Kidney (tissue), 14 donors: Measurements from ENCODE around the gene MAP2K7. TPM values are rescaled to one million over a fixed set of nuclear protein-coding genes. Genes with fewer than 3 reads are reported as not detected.
A peak's percentile ranks its signal among the peaks of the same experiment; 100 is the strongest.

Source experiments
- DNase-seq, 5 donors: peaks; one replicate each; pipeline ENCODE4 v3.0.0-alpha.2; 2013 to 2020
- FAIRE-seq: peaks from 2 replicates; lab custom pipeline; 2012; peaks lifted over from hg19 to GRCh38; lab: Jason Lieb, UNC
- H3K27ac ChIP-seq, 2 donors: one replicate each; pipeline ENCODE4 v1.7.0; 2013; ENCODE audit warnings: low read depth in 2 of 2, low read length in 2 of 2, inconsistent platforms in 1 of 2
- H3K27me3 ChIP-seq: one replicate; pipeline ENCODE4 v1.7.1; 2013; ENCODE audit warnings: low read length, inconsistent platforms; ENCODE audit not compliant: control insufficient read depth, insufficient read depth
- H3K36me3 ChIP-seq, 3 donors: one replicate each; pipeline versions ENCODE4 v1.7.0 to v1.7.1; 2013; ENCODE audit warnings: low read length in 3 of 3, control low read depth in 1 of 3, inconsistent platforms in 1 of 3; ENCODE audit not compliant: insufficient read depth in 3 of 3, control insufficient read depth in 2 of 3
- H3K4me1 ChIP-seq, 3 donors: one replicate each; pipeline versions ENCODE4 v1.7.0 to v1.7.1; 2013; ENCODE audit warnings: low read length in 3 of 3, inconsistent platforms in 1 of 3, low read depth in 1 of 3; ENCODE audit not compliant: control insufficient read depth in 2 of 3, insufficient read depth in 2 of 3
- H3K4me3 ChIP-seq, 3 donors: one replicate each; pipeline versions ENCODE4 v1.7.0 to v1.8.1; 2013; ENCODE audit warnings: low read length in 3 of 3, control low read depth in 1 of 3, inconsistent platforms in 1 of 3
- H3K9ac ChIP-seq, 3 donors: one replicate each; pipeline versions ENCODE4 v1.7.0 to v1.7.1; 2013; ENCODE audit warnings: low read length in 3 of 3, control low read depth in 1 of 3, inconsistent platforms in 1 of 3
- H3K9me3 ChIP-seq, 3 donors: one replicate each; pipeline versions ENCODE4 v1.7.0 to v1.7.1; 2013; ENCODE audit warnings: low read length in 3 of 3, control low read depth in 1 of 3, inconsistent platforms in 1 of 3; ENCODE audit not compliant: control insufficient read depth in 2 of 3, insufficient read depth in 1 of 3
- intact Hi-C: fragments of 100-400 bp; cut with DNase I; formaldehyde crosslinking; loops from one replicate; pipeline ENCODE4 v1.11.1; 2022
- polyA plus RNA-seq: library from polyadenylated mRNA; stranded (reverse); fragments of 350-450 nt; fragmentation: Illumina TruSeq; extraction: RNeasy Lipid Tissue Mini Kit (QIAGEN cat#74804); gene quantifications from one replicate; pipeline ENCODE4 v1.2.3, GENCODE V29; 2014; ENCODE audit warnings: low read depth, low replicate concordance; ENCODE audit not compliant: insufficient read depth
- total RNA-seq: library from RNA; stranded (reverse); fragmentation: NEBNext Ultra II Directional; extraction: Animal tissue kit (Norgen Biotek cat#: 25700); gene quantifications from one replicate; pipeline ENCODE4 v1.2.1, GENCODE V29; 2021
- TF ChIP-seq, protein P1 (sequence below): IDR thresholded peaks from 3 replicates; pipeline ENCODE4 v1.5.1; 2012; ENCODE audit warnings: mild to moderate bottlenecking, moderate library complexity, borderline replicate concordance; ENCODE audit not compliant: insufficient read depth; ENCODE audit errors: extremely low read depth
- donor health status: control.
- donor health status: control.
- donor health status: control.
- donor health status: control.
- donor health status: control.
- donor health status: DM: yes; HTN: yes; CAD: no.
- donor health status: Normal renal cell carcinoma (clear cell type).

The MAP2K7 gene
- total and polyA plus RNA-seq, 2 donors from 2014 or later = 16.7 to 37.0 TPM

DNA sequence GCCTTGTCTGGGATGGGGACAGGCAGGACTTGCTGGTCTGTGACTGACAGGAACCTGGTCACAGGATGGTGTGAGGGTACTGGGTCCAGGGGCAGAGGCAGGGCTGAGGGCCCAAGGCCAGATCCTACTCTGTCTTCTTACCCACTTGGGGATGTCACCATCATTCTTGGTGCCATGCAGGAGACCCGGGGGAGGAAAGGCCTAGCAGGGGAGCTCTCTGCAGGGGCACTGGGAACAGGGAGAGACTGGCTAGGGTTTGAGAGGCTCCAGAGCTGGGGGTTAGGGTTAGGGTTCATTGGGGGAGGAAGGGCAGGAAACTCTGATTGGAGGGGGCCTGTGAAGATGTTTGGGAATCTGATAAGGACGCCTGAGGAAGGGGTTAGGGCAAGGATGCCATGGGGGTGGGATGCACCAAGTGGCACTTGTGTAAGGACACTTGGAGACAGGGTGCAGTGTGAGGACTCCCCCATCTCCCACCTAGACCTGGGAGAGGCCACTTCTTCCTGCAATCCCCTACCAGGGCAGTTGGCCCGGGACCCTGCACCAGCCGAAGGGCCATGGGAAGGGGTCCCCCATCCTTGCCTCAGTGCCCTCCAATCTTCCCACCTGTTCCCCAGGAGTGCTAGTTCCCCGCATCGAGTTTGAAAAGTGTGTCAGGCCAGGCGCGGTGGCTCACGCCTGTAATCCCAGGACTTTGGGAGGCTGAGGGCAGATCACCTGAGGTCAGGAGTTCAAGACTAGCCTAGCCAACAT, 36.4 kb upstream of the MAP2K7 start:
- H3K4me3 ChIP-seq = no peak overlapping the region
- intact Hi-C loops = no loop called here
- TF ChIP-seq, protein P1, sequence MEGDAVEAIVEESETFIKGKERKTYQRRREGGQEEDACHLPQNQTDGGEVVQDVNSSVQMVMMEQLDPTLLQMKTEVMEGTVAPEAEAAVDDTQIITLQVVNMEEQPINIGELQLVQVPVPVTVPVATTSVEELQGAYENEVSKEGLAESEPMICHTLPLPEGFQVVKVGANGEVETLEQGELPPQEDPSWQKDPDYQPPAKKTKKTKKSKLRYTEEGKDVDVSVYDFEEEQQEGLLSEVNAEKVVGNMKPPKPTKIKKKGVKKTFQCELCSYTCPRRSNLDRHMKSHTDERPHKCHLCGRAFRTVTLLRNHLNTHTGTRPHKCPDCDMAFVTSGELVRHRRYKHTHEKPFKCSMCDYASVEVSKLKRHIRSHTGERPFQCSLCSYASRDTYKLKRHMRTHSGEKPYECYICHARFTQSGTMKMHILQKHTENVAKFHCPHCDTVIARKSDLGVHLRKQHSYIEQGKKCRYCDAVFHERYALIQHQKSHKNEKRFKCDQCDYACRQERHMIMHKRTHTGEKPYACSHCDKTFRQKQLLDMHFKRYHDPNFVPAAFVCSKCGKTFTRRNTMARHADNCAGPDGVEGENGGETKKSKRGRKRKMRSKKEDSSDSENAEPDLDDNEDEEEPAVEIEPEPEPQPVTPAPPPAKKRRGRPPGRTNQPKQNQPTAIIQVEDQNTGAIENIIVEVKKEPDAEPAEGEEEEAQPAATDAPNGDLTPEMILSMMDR = no peak
- DNase-seq (no peak), FAIRE-seq (no peak)
- no peaks in the 10 kb centered on the region for H3K36me3 ChIP-seq
- no peak overlapping the region for H3K9ac ChIP-seq
- H3K27me3 ChIP-seq = peaks cover 3% of the 10 kb centered on the region
- H3K9me3 ChIP-seq = no peaks in the 10 kb centered on the region
- no peak overlapping the region for H3K27ac ChIP-seq
- peaks cover 0 to 8% (median 3%) of the 10 kb centered on the region in 3 donors for H3K4me1 ChIP-seq

- intact Hi-C loops = no loop called here
- peaks cover 0 to 8% (median 3%) of the 10 kb centered on the region in 3 donors for H3K4me1 ChIP-seq
- peaks cover 3% of the 10 kb centered on the region for H3K27me3 ChIP-seq
- DNase-seq (peak in 1 of 5 donors; percentile 80), FAIRE-seq (no peak)
- H3K27ac ChIP-seq = no peak overlapping the region
- TF ChIP-seq, protein P1 = no peak
- H3K9ac ChIP-seq = no peak overlapping the region
- no peaks in the 10 kb centered on the region for H3K36me3 ChIP-seq
- no peak overlapping the region for H3K4me3 ChIP-seq
- no peaks in the 10 kb centered on the region for H3K9me3 ChIP-seq
Observed at GRCh38 chr19:7868326-7868670, 35.4 kb upstream of the MAP2K7 start.

DNA sequence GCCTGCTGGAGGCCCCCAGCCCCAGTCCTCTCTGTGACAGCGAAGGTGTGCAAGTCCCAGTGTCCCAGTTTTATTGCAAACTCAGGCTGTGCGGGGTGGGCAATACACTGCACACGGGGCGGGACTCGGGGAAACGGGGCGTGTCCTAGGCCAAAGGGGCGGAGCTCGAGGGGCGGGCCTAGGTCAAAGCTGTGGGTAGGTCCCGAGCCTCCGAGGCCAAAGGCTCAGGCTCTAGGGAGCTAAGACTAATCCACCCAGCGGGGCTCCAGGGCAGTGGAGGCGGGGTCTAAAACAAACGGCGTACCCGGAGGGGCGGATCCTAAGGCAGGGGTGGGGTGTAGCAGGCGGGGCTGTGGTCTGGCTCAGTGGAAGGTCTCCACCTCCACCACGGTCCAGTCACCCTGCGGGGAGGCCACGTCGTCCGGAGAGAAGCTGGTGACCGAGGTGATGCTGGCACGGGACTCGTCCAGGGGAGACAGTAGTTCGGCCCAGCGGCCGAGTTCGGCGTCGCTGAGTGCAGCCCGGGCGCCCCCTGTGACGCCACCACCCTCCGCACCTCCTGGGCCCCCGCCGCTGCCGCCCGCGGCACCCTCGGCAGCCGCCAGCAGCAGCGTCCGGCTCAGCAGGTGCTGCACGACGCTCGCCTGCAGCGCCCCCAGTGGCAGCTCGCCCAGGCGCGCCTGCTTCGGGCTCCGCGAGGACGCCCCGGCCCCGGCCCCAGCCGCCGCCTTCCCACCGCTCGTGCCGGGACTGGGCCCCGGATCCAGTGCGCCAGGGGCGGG, 34.8 kb upstream of the MAP2K7 start:
- FAIRE-seq = no peak
- TF ChIP-seq, protein P1 = peak; percentile 81

More for the DNA sequence above, 34.8 kb upstream of the MAP2K7 start:
- peaks cover 0 to 8% (median 3%) of the 10 kb centered on the region in 3 donors for H3K4me1 ChIP-seq
- H3K9me3 ChIP-seq = no peaks in the 10 kb centered on the region
- intact Hi-C loops = no loop called here
- no peak overlapping the region for H3K9ac ChIP-seq
- peak; percentile 83 to 92 (median 92) for DNase-seq
- H3K27ac ChIP-seq = peak overlapping the region in 1 of 2 donors; percentile 71
- peaks cover 3% of the 10 kb centered on the region for H3K27me3 ChIP-seq
- no peaks in the 10 kb centered on the region for H3K36me3 ChIP-seq
- H3K4me3 ChIP-seq = peak overlapping the region in 1 of 3 donors; percentile 43
